Stimulated activated CD4-positive, alpha-beta T cell treated with anti-CD3 and anti-CD28 coated beads, Interleukin-4, amount 100 ng/mL, for 1 hour (primary cell): Measurements from ENCODE around the gene DIP2C.
"Not testable (repeated sequence)": the region's sequence is repeated elsewhere in the genome, so short reads cannot be mapped to it uniquely, and the experiment has no call there.

Experiments
- DNase-seq: peaks from one replicate; pipeline ENCODE4 v3.0.0-alpha.2; 2020

Gene DIP2C

GRCh38 chr10:429696-430095, 259.8 kb downstream of the DIP2C start:
- no peak for DNase-seq

- no peak for DNase-seq
Measured at GRCh38 chr10:427761-428519, 261.5 kb downstream of the DIP2C start.

GRCh38 chr10:425365-425764, 264.1 kb downstream of the DIP2C start:
- DNase-seq, result not testable (repeated sequence)

GRCh38 chr10:424724-425123, 264.7 kb downstream of the DIP2C start:
- not testable (repeated sequence) for DNase-seq

GRCh38 chr10:423178-423577, 266.3 kb downstream of the DIP2C start:
- DNase-seq, result no peak

GRCh38 chr10:422675-423074, 266.8 kb downstream of the DIP2C start:
- no peak for DNase-seq

GRCh38 chr10:422241-422640, 267.2 kb downstream of the DIP2C start:
- DNase-seq, result no peak

GRCh38 chr10:421170-421569, 268.3 kb downstream of the DIP2C start:
- DNase-seq, result no peak

GRCh38 chr10:420154-421121, 269.0 kb downstream of the DIP2C start:
- DNase-seq, result no peak

GRCh38 chr10:418894-419293, 270.6 kb downstream of the DIP2C start:
- no peak for DNase-seq

- no peak for DNase-seq
Measured at GRCh38 chr10:418226-418625, 271.2 kb downstream of the DIP2C start.

GRCh38 chr10:416091-416515, 273.4 kb downstream of the DIP2C start:
- DNase-seq, result no peak

- DNase-seq, result no peak
Measured at GRCh38 chr10:413662-414071, 275.8 kb downstream of the DIP2C start.

- no peak for DNase-seq
Measured at GRCh38 chr10:412109-412508, 277.4 kb downstream of the DIP2C start.

- DNase-seq, result no peak
Measured at GRCh38 chr10:411603-412002, 277.9 kb downstream of the DIP2C start.

GRCh38 chr10:409408-410040, 279.9 kb downstream of the DIP2C start:
- DNase-seq, result no peak

- DNase-seq, result no peak
Measured at GRCh38 chr10:408236-408635, 281.2 kb downstream of the DIP2C start.

- no peak for DNase-seq
Measured at GRCh38 chr10:406976-407375, 282.5 kb downstream of the DIP2C start.

- no peak for DNase-seq
Measured at GRCh38 chr10:405648-406047, 283.8 kb downstream of the DIP2C start.

GRCh38 chr10:404991-405390, 284.5 kb downstream of the DIP2C start:
- DNase-seq, result no peak

GRCh38 chr10:404346-404745, 285.1 kb downstream of the DIP2C start:
- DNase-seq, result no peak

- DNase-seq, result no peak
Measured at GRCh38 chr10:398954-399353, 290.5 kb downstream of the DIP2C start.

- DNase-seq, result no peak
Measured at GRCh38 chr10:397321-398068, 292.0 kb downstream of the DIP2C start.
